IMR-90 (cell line): ENCODE results near the gene KAZN. TPM values are rescaled to one million over a fixed set of nuclear protein-coding genes. Genes with fewer than 3 reads are reported as not detected.

ENCODE experiments used
- ATAC-seq: fragments of 200-7000 bp; cut with Tn5 transposase; 2 replicates; pipeline ENCODE4 v1.9.1; 2020; ENCODE audit warnings: low read depth, mild to moderate bottlenecking, moderate library complexity
- BruUV-seq: library from RNA; stranded (reverse); fragments of 400-500 nt; replicated peaks from 2 replicates; lab custom pipeline; 2021; lab: Mats Ljungman, UMichigan
- CTCF ChIA-PET: fragments of 300-600 bp; formaldehyde crosslinking; extraction: SDS; loops from one replicate; lab custom pipeline; 2021; ENCODE audit warnings: antibody characterized with exemption; lab: Yijun Ruan, JAX
- POLR2A ChIA-PET: fragments of 300-600 bp; sonication (Branson Sonifier 250); formaldehyde crosslinking; loops from one replicate; lab custom pipeline; 2022; ENCODE audit warnings: antibody characterized with exemption; ENCODE audit not compliant: unreplicated experiment; lab: Charles Lee
- DNase-seq: peaks from one replicate; pipeline ENCODE4 v3.0.0; 2013
- H2AFZ ChIP-seq: replicated peaks from 2 replicates; pipeline ENCODE3; 2013; ENCODE audit warnings: low read length, mild to moderate bottlenecking; ENCODE audit not compliant: poor library complexity
- H2AK5ac ChIP-seq: 2 replicates; pipeline ENCODE4 v1.6.1; 2013; ENCODE audit warnings: low read depth, low read length, inconsistent platforms
- H2AK9ac ChIP-seq: replicated peaks from 2 replicates; pipeline ENCODE3; 2013; ENCODE audit warnings: mild to moderate bottlenecking, low read depth, low read length, moderate library complexity; ENCODE audit not compliant: poor library complexity
- H2BK120ac ChIP-seq: 2 replicates; pipeline ENCODE4 v1.6.1; 2013; ENCODE audit warnings: low read depth, low read length, inconsistent platforms
- H2BK15ac ChIP-seq: 3 replicates; pipeline ENCODE4 v1.6.1; 2013; ENCODE audit warnings: low read depth, low read length, inconsistent platforms
- H2BK20ac ChIP-seq: 2 replicates; pipeline ENCODE4 v1.6.1; 2013; ENCODE audit warnings: low read depth, mild to moderate bottlenecking, inconsistent platforms, low read length, moderate library complexity
- H2BK5ac ChIP-seq: 2 replicates; pipeline ENCODE4 v1.6.1; 2013; ENCODE audit warnings: mild to moderate bottlenecking, low read depth, low read length, inconsistent platforms; ENCODE audit not compliant: poor library complexity, severe bottlenecking
- H3K14ac ChIP-seq: replicated peaks from 2 replicates; pipeline ENCODE4 v1.6.1; 2013; ENCODE audit warnings: low read depth, low read length, inconsistent platforms
- H3K18ac ChIP-seq: 2 replicates; pipeline ENCODE4 v1.6.1; 2013; ENCODE audit warnings: low read depth, low read length, control low read depth
- H3K23ac ChIP-seq: 2 replicates; pipeline ENCODE4 v1.6.1; 2013; ENCODE audit warnings: low read depth, low read length, inconsistent platforms
- H3K27ac ChIP-seq: 2 replicates; pipeline ENCODE4 v1.5.1; 2013; ENCODE audit warnings: mild to moderate bottlenecking, control low read depth, low read length; ENCODE audit not compliant: insufficient read depth
- H3K27me3 ChIP-seq: 2 replicates; pipeline ENCODE4 v1.6.1; 2013; ENCODE audit warnings: low read length; ENCODE audit not compliant: control insufficient read depth, insufficient read depth
- H3K36me3 ChIP-seq: 2 replicates; pipeline ENCODE4 v1.6.1; 2013; ENCODE audit warnings: low read length, mixed read lengths; ENCODE audit not compliant: control insufficient read depth, insufficient read depth
- H3K4ac ChIP-seq: 2 replicates; pipeline ENCODE4 v1.6.1; 2013; ENCODE audit warnings: low read depth, low read length, inconsistent platforms
- H3K4me1 ChIP-seq: 2 replicates; pipeline ENCODE4 v1.6.1; 2013; ENCODE audit warnings: low read length, mixed read lengths; ENCODE audit not compliant: control insufficient read depth, insufficient read depth
- H3K4me2 ChIP-seq: 2 replicates; pipeline ENCODE4 v1.6.1; 2013; ENCODE audit warnings: low read depth, mild to moderate bottlenecking, control low read depth, low read length, moderate library complexity
- H3K4me3 ChIP-seq: 2 replicates; pipeline ENCODE4 v1.5.1; 2013; ENCODE audit warnings: low read depth, mild to moderate bottlenecking, control low read depth, low read length, moderate library complexity; ENCODE audit not compliant: insufficient read depth
- H3K56ac ChIP-seq: 2 replicates; pipeline ENCODE4 v1.6.1; 2013; ENCODE audit warnings: low read length, inconsistent platforms; ENCODE audit not compliant: insufficient read depth; ENCODE audit errors: extremely low read depth
- H3K79me1 ChIP-seq, 2 experiments: 2 replicates each; pipeline ENCODE4 v1.6.1; 2013; ENCODE audit warnings: low read length in 2 of 2, inconsistent platforms in 1 of 2, low read depth in 1 of 2
- H3K9ac ChIP-seq: 2 replicates; pipeline ENCODE4 v1.6.1; 2013; ENCODE audit warnings: low read depth, low read length, control low read depth
- H3K9me1 ChIP-seq: 2 replicates; pipeline ENCODE4 v1.6.1; 2013; ENCODE audit warnings: low read length, inconsistent platforms; ENCODE audit not compliant: insufficient read depth
- H3K9me3 ChIP-seq: 2 replicates; pipeline ENCODE4 v1.6.1; 2013; ENCODE audit warnings: low read length; ENCODE audit not compliant: control insufficient read depth, insufficient read depth
- H4K20me1 ChIP-seq: 2 replicates; pipeline ENCODE4 v1.6.1; 2013; ENCODE audit warnings: low read length, inconsistent platforms; ENCODE audit not compliant: insufficient read depth
- H4K5ac ChIP-seq: 2 replicates; pipeline ENCODE4 v1.6.1; 2013; ENCODE audit warnings: mild to moderate bottlenecking, low read depth, low read length, control low read depth
- H4K8ac ChIP-seq, 2 experiments: 2 replicates each; pipeline ENCODE4 v1.6.1; 2013; ENCODE audit warnings: low read depth in 2 of 2, low read length in 2 of 2, control low read depth in 1 of 2, inconsistent platforms in 1 of 2
- H4K91ac ChIP-seq: 2 replicates; pipeline ENCODE4 v1.6.1; 2013; ENCODE audit warnings: low read depth, low read length, inconsistent platforms; ENCODE audit not compliant: insufficient read depth
- BHLHE40 ChIP-seq: fragments of 150-350 bp; IDR thresholded peaks from 2 replicates; pipeline ENCODE4 v1.6.1; 2016; ENCODE audit warnings: mild to moderate bottlenecking, low read depth, low read length
- CEBPB ChIP-seq: IDR thresholded peaks from 2 replicates; pipeline ENCODE4 v1.6.1; 2012; ENCODE audit warnings: low read depth, low read length, improper control_type of control experiment
- CHD1 ChIP-seq: IDR thresholded peaks from 2 replicates; pipeline ENCODE4 v1.6.1; 2012; ENCODE audit warnings: low read depth, low read length, improper control_type of control experiment
- ELK1 ChIP-seq: fragments of 150-350 bp; IDR thresholded peaks from 2 replicates; pipeline ENCODE4 v1.6.1; 2016; ENCODE audit warnings: low read depth, mild to moderate bottlenecking, low read length, moderate library complexity, borderline replicate concordance
- FOS ChIP-seq: fragments of 150-350 bp; IDR thresholded peaks from 2 replicates; pipeline ENCODE4 v1.6.1; 2016; ENCODE audit warnings: low read depth, low read length
- MAFK ChIP-seq: IDR thresholded peaks from 2 replicates; pipeline ENCODE4 v1.6.1; 2012; ENCODE audit warnings: low read depth, low read length, improper control_type of control experiment
- MAZ ChIP-seq: IDR thresholded peaks from 2 replicates; pipeline ENCODE4 v1.6.1; 2012; ENCODE audit warnings: low read depth, mild to moderate bottlenecking, low read length, improper control_type of control experiment, moderate library complexity, borderline replicate concordance
- MXI1 ChIP-seq: IDR thresholded peaks from 2 replicates; pipeline ENCODE4 v1.6.1; 2012; ENCODE audit warnings: low read depth, mild to moderate bottlenecking, low read length, moderate library complexity, borderline replicate concordance
- NFE2L2 ChIP-seq: fragments of 150-350 bp; IDR thresholded peaks from 2 replicates; pipeline ENCODE4 v1.6.1; 2016; ENCODE audit warnings: low read depth, mild to moderate bottlenecking, low read length
- POLR2A ChIP-seq: IDR thresholded peaks from 2 replicates; pipeline ENCODE4 v1.6.1; 2012; ENCODE audit warnings: mild to moderate bottlenecking, low read depth, low read length
- RAD21 ChIP-seq: IDR thresholded peaks from 2 replicates; pipeline ENCODE4 v1.6.1; 2012; ENCODE audit warnings: low read length, improper control_type of control experiment
- RCOR1 ChIP-seq: IDR thresholded peaks from 2 replicates; pipeline ENCODE4 v1.6.1; 2012; ENCODE audit warnings: mild to moderate bottlenecking, low read length, improper control_type of control experiment; ENCODE audit not compliant: insufficient replicate concordance
- RFX5 ChIP-seq: IDR thresholded peaks from 2 replicates; pipeline ENCODE4 v1.8.0; 2012; ENCODE audit warnings: low read depth, mild to moderate bottlenecking, low read length, moderate library complexity
- SMC3 ChIP-seq: fragments of 150-350 bp; IDR thresholded peaks from 2 replicates; pipeline ENCODE4 v1.6.1; 2016; ENCODE audit warnings: low read depth, mild to moderate bottlenecking, antibody characterized with exemption, low read length, moderate library complexity
- WGBS, 2 experiments: methylation state at CpG; one replicate each; pipeline versions ENCODE4 v1.1.5 to v1.1.7; 2013; ENCODE audit warnings: missing lambda C conversion rate in 2 of 2; ENCODE audit not compliant: insufficient read length in 1 of 2; ENCODE audit errors: extremely low coverage in 2 of 2; 5-methylcytosine and 5-hydroxymethylcytosine counted together
- dilution Hi-C: fragments of 300-500 bp; cut with HindIII; formaldehyde crosslinking; loops from one replicate; pipeline ENCODE4 v1.14.3; 2018; ENCODE audit warnings: low sequenced_read_pairs; ENCODE audit not compliant: unreplicated experiment
- in situ Hi-C: fragments of 300-500 bp; cut with MboI; formaldehyde crosslinking; loops from 3 replicates; pipeline ENCODE4 v1.14.3; 2019; ENCODE audit warnings: low sequenced_read_pairs, inconsistent platforms, mixed read lengths
- intact Hi-C: fragments of 100-400 bp; cut with micrococcal nuclease; formaldehyde crosslinking; loops from 2 replicates; pipeline ENCODE4 v1.10.0; 2022
- polyA plus RNA-seq, 3 experiments: library from polyadenylated mRNA; depleted of rRNA; stranded (reverse); fragments of >200 nt; gene quantifications; 2 replicates each; pipeline ENCODE4 v1.2.3, GENCODE V29; 2012; ENCODE audit warnings: low replicate concordance in 1 of 3
- total RNA-seq: library from RNA; depleted of rRNA; stranded (reverse); fragments of >200 nt; gene quantifications from 2 replicates; pipeline ENCODE4 v1.2.3, GENCODE V29; 2012
- TF ChIP-seq, protein P1 (sequence below): conservative IDR thresholded peaks from 2 replicates; pipeline ENCODE4 v1.5.1; 2012; ENCODE audit warnings: mild to moderate bottlenecking, low read depth, low read length, improper control_type of control experiment
- TF ChIP-seq, protein P2 (sequence below): fragments of 150-350 bp; IDR thresholded peaks from 2 replicates; pipeline ENCODE4 v1.6.1; 2017; ENCODE audit warnings: mild to moderate bottlenecking, antibody characterized with exemption, low read length, low read depth

Gene KAZN
- total and polyA plus RNA-seq, 2 of the 4 experiments (the other 2 are of a cell fraction) = 5.2 to 10.5 TPM

GRCh38 chr1:14851760-14852159 lies 253.3 kb downstream of the KAZN start:
- dilution Hi-C loops (no loop called here), in situ Hi-C loops (no loop called here), intact Hi-C loops (no loop called here)
- no peak overlapping the region for H2AK5ac ChIP-seq
- peaks cover 3% of the 10 kb centered on the region; the same call in 1 of the 2 replicates for H3K9me1 ChIP-seq
- DNase-seq = no peak
- ChIA-PET CTCF (no interaction called here), POLR2A (no interaction called here)
- H3K36me3 ChIP-seq = no peaks in the 10 kb centered on the region
- H3K4ac ChIP-seq = no peak overlapping the region
- H3K9me3 ChIP-seq = no peaks in the 10 kb centered on the region
- peaks cover 15% of the 10 kb centered on the region for H3K27me3 ChIP-seq
- H4K5ac ChIP-seq = no peak overlapping the region
- no peak overlapping the region for H2AK9ac ChIP-seq
- no peak overlapping the region for H3K27ac ChIP-seq
- no peak overlapping the region for H2AFZ ChIP-seq
- peaks cover 2% of the 10 kb centered on the region; the same call in 1 of the 2 replicates for H3K4me1 ChIP-seq
- TF ChIP-seq NFE2L2 (no peak), ELK1 (no peak), RFX5 (no peak), BHLHE40 (no peak), SMC3 (no peak), POLR2A (no peak), MXI1 (no peak), MAFK (no peak), CEBPB (no peak), MAZ (no peak), CHD1 (no peak), FOS (no peak), RAD21 (no peak), RCOR1 (no peak)
- TF ChIP-seq, protein P1, sequence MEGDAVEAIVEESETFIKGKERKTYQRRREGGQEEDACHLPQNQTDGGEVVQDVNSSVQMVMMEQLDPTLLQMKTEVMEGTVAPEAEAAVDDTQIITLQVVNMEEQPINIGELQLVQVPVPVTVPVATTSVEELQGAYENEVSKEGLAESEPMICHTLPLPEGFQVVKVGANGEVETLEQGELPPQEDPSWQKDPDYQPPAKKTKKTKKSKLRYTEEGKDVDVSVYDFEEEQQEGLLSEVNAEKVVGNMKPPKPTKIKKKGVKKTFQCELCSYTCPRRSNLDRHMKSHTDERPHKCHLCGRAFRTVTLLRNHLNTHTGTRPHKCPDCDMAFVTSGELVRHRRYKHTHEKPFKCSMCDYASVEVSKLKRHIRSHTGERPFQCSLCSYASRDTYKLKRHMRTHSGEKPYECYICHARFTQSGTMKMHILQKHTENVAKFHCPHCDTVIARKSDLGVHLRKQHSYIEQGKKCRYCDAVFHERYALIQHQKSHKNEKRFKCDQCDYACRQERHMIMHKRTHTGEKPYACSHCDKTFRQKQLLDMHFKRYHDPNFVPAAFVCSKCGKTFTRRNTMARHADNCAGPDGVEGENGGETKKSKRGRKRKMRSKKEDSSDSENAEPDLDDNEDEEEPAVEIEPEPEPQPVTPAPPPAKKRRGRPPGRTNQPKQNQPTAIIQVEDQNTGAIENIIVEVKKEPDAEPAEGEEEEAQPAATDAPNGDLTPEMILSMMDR = no peak
- TF ChIP-seq, protein P2, sequence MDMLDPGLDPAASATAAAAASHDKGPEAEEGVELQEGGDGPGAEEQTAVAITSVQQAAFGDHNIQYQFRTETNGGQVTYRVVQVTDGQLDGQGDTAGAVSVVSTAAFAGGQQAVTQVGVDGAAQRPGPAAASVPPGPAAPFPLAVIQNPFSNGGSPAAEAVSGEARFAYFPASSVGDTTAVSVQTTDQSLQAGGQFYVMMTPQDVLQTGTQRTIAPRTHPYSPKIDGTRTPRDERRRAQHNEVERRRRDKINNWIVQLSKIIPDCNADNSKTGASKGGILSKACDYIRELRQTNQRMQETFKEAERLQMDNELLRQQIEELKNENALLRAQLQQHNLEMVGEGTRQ = no peak
- no peak overlapping the region for H3K23ac ChIP-seq
- H3K56ac ChIP-seq = no peak overlapping the region
- no peak overlapping the region for H2BK5ac ChIP-seq
- H4K91ac ChIP-seq = no peak overlapping the region
- no peak overlapping the region for H3K14ac ChIP-seq
- H4K20me1 ChIP-seq = no peaks in the 10 kb centered on the region
- H3K4me2 ChIP-seq = no peak overlapping the region
- no peak overlapping the region for H3K9ac ChIP-seq
- no peak for ATAC-seq
- H3K79me1 ChIP-seq = no peaks in the 10 kb centered on the region
- no peak overlapping the region for H4K8ac ChIP-seq
- BruUV-seq = no TSS peak
- no CpG with 5 or more reads among the region's 9 CpGs for WGBS, 2 experiments
- no peak overlapping the region for H3K4me3 ChIP-seq
- H2BK15ac ChIP-seq = no peak overlapping the region
- no peak overlapping the region for H2BK20ac ChIP-seq
- H3K18ac ChIP-seq = no peak overlapping the region
- no peak overlapping the region for H2BK120ac ChIP-seq
